Measurements from ENCODE around the gene BICC1.
A peak's percentile ranks its signal among the peaks of the same experiment; 100 is the strongest.

Gene BICC1

GRCh38 chr10:58651040-58651439 is 138.4 kb downstream of the BICC1 start:
- ATAC-seq (no peak), DNase-seq (no peak)

GRCh38 chr10:58651742-58652141 is 139.1 kb downstream of the BICC1 start:
- no peak for ATAC-seq
- DNase-seq: no peak

GRCh38 chr10:58653139-58653538 is 140.5 kb downstream of the BICC1 start:
- DNase-seq: no peak

GRCh38 chr10:58660575-58661255 is 148.0 kb downstream of the BICC1 start:
- DNase-seq (no peak), ATAC-seq (no peak)

More at GRCh38 chr10:58653139-58653538, 140.5 kb downstream of the BICC1 start:
- ATAC-seq: no peak

GRCh38 chr10:58661336-58661735 is 148.7 kb downstream of the BICC1 start:
- DNase-seq (no peak), ATAC-seq (no peak)

DNA sequence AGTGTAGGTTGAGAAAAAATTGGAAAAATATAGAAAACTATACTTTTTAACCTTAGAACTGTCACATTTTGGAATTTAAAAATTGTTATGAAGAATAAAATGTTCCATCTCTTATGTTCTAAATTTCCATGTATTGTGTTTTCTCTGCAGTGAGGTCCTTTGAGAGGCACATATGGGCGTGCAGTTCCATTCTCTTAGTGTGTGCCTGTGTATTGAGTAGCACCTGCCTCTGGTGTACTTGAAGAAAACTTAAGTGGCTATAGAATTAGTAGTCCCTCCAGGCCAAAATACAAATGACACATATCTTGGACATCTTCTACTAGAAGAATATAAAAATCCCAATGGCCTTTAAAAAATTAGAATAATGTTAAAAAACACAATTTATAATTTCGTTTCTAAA is 149.2 kb downstream of the BICC1 start:
- DNase-seq: no peak
- ATAC-seq: no peak

DNA sequence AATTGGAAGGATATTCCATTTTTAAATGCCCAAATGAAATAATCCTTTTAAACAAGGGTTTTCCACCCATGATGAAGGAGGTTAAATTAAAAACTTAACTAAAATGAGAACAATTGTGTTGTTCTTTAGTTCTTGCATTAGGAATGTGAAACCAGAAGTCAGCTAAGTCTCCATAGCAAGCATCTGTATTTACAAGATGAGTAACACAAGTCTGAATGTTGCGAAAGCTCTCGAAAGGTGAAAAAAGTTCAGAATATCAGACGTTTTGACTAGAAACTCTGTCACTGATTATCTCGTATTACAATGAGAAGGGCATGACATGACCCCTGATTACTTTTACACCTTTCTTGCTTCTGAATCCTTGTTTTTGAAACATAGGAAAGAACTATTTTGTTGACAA is 149.6 kb downstream of the BICC1 start:
- DNase-seq (no peak), ATAC-seq (no peak)

- ATAC-seq: no peak
- no peak for DNase-seq
Measured at GRCh38 chr10:58665361-58665760, 152.7 kb downstream of the BICC1 start.

- ATAC-seq: peak; percentile 23
- DNase-seq: no peak
Measured at GRCh38 chr10:58666024-58666423, 153.4 kb downstream of the BICC1 start.

DNA sequence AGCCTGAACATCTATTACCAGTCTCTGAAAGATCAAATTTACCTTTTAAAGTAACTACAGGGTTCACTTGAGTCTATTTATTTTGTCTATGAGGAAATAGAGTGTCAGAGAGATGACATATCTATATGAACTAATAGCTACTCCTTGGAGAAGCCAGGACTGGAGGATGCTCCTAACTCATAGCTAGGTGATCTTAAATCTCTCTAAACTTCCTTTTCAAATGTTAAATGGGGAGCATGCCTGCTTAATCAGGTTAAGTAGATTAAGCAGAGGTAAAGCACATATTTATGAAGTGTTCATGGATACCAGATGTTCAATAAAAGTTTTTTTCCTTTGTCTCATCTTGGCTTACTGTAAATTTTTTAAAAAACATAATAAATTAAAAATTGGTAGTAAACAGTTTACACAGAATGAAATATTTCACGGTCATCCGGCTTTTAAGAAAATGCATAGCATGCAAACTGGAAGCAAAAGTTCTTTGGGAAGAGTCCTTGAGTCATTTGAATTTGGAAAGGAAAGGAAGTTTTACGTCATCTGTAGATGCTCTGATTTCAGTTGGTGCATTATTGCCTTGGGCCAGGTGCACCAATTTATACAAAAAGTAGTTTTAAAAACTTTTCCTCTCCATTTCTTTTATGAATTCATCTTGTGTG is 155.1 kb downstream of the BICC1 start:
- ATAC-seq (no peak), DNase-seq (no peak)

GRCh38 chr10:58672845-58673244 is 160.2 kb downstream of the BICC1 start:
- DNase-seq (no peak), ATAC-seq (no peak)

DNA sequence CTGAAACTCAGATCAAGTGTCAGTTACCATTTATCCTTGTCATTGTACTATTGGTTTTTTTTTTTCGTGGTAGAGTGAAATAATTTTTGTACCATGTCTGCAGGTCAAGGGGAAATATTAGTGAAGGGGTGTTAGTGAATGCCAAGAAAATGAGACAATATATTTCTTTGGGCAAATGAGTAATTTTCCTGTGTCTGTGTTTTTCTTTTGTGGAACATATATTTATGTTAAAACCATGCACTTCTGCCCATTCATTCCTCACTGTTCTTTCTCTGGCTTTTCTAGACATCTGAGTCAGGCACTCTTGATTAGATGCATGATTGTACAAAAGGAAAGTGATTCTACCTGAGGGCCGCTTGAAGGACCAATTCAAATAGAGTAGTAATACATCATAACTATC is 161.6 kb downstream of the BICC1 start:
- ATAC-seq (no peak), DNase-seq (no peak)

GRCh38 chr10:58675321-58675720 is 162.6 kb downstream of the BICC1 start:
- ATAC-seq: no peak

GRCh38 chr10:58691528-58691927 is 178.9 kb downstream of the BICC1 start:
- no peak for DNase-seq

More at GRCh38 chr10:58675321-58675720, 162.6 kb downstream of the BICC1 start:
- no peak for DNase-seq

GRCh38 chr10:58693919-58694318 is 181.2 kb downstream of the BICC1 start:
- ATAC-seq (no peak), DNase-seq (no peak)

More at GRCh38 chr10:58691528-58691927, 178.9 kb downstream of the BICC1 start:
- no peak for ATAC-seq

DNA sequence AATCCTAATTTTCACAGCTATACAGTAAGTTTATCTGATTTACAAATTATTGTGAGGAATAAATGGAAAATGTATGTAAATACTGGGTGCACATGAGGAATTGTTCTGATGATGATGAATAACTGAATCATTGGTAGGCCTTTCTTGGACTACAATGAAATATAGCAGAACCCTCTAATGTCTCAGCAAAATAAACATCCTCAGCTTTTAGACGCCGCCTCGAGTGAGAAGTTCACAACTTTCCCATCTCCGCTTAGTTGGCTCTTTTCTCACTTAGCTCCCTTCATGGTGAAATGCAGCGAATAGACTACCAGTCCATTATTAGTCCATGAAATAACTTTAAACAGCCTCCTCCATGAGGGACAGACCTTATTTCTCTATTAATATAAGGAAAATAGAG is 182.3 kb downstream of the BICC1 start:
- ATAC-seq (no peak), DNase-seq (no peak)

- ATAC-seq: no peak
- no peak for DNase-seq
Measured at GRCh38 chr10:58696736-58697135, 184.1 kb downstream of the BICC1 start.

GRCh38 chr10:58697691-58698090 is 185.0 kb downstream of the BICC1 start:
- no peak for ATAC-seq
- no peak for DNase-seq

DNA sequence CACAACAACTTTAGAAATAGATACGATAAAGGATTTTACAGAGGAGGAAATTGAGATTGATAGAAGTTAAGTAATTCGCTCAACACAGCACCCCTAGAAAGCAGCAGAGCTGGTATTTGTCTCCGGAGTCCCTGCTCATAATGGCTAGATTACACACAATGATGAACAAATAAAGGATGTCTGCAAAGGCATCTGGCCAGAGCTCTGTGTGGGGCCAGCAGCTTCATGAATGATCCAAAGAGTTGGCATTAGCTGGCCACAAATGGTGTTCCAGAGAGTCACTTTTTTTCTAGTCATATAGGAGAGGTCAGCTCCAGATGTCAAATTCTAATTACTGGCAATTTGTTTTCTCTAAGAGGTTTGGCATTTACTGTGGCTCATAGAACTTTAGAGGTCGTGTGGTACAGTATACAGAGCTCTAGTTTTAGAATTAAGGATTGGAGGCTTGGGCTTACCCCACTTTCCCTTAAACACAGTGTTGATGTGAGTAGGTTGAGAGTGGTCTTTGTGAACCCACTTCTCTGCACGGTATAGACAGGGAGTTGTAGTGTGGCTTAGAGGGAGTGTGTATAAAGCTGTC is 186.2 kb downstream of the BICC1 start:
- DNase-seq (no peak), ATAC-seq (no peak)

DNA sequence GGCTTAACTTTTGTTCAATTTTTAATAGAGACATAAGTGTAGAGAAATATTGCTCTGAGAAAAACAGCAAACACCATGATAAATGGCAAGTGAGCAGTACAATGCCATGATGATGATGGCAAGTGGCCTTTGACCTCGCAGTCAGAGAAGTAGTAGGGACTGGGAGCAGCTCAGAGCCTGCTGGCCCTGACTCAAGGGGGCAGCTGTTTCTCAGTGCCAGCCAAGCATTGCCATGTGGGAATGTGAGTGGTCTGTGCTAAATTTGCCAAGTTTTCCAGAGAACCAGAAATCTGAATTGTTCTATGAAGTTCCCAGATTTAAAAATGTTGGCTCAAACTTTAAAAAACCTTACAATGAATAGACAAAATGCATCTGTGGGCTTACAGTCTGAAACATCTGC is 187.9 kb downstream of the BICC1 start:
- no peak for ATAC-seq

DNA sequence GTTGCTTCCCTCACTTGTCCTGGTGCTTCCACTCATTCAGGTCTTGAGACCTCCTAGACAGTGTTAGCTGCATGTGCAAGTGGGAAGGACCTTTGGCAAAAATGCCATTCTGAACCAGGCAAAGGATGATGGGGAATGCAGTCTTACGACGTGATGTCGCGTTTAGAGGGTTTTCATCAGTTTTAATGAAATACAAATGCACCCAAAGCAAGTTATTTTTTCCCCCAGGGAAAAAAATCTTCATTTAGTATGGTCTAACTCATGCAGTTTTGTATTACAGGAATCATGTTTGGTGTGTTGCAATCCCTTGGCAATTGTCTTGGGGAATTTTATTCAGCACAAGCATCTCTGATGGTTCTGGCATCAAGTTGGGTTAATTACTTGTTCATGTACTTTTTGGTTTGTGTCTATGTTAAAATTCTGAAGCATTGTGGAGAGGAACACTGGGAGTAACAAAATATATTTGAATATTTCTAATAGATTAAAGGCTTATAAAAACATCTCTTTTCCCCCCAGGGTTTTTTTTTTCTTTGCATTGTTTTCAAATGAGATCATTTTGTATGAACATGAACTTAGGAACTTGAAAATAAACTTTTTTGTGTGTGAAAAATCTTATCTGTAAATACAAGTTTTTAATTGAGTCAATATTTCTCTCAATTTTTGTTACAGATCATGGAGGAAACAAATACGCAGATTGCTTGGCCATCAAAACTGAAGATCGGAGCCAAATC is 188.9 kb downstream of the BICC1 start:
- DNase-seq (no peak), ATAC-seq (no peak)

More for the DNA sequence above, 187.9 kb downstream of the BICC1 start:
- DNase-seq: no peak

DNA sequence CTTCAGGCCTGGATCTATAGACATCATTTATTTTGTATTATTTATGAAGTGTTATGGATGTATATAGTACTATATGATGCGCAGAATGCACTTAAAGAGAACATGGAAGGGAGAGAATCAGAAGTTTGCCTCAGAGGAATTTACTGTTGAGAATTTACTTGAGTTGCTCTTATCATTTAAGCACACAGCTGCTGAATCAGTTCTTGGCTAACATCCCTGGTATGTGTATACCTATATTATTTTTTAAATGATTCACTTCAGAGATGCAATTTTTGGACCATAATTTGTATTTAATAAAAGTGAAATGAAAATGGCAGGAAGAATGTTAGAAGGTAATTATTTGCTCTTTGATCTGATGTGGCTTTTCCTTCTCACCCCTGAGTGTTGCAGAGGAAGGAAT is 191.6 kb downstream of the BICC1 start:
- DNase-seq (no peak), ATAC-seq (no peak)

DNA sequence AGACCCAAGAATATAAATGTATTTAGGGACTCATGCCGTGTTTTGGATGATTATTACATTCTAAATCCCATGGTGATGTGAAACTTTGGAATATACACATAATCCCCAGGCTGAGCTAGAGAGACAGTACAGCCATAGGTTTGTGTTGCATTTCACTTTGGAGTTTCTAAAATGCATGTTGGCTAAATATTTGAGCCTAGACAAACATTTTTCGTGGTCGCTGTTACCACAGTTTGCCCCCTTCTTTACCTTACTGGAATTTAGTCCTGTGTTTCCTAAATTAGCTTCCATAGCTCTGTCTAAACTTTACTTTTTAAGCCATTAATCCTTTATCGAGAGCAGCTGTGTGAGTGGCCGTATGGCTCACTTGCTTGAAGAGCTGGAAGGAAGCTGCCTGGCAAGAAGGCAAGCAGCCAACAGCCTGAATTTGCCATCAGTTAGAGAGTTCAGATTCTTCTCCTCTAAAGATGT is 192.0 kb downstream of the BICC1 start:
- ATAC-seq (no peak), DNase-seq (no peak)
